ENCODE measurements around the gene PANK4. TPM values are rescaled to one million over a fixed set of nuclear protein-coding genes. Genes with fewer than 3 reads are reported as not detected.

PANK4 gene
- total and polyA plus RNA-seq, 2 of the 8 experiments (the other 6 are each of a cell fraction or from before 2014, with no cell fraction given), result 20.1 to 29.7 TPM

DNA sequence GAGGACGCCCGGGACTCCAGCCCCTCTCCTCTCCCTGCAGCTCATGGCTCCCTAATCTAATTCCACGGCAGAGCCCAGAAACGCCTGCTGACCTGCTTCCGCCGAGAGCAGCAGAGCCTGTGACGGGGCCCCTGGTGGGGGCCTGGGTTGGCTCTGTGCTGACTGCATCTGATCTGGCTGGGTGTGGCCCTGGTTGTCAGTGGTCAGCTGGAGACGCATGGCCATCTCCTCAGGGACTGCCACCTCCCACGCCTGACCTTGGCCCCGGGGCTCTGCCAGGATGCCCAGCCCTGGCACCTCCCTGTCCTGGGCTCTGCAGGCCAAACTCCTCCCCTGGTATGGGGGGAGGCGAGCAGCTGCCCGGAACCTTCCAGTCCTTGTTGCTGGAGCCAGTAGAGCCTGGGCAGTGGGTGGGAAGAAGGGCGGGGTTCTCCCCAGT is 51.4 kb downstream of the PANK4 start:
- Histone ChIP-seq H2BK5ac (ENCODE audit: low read depth, low read length) (no peak overlapping the region), H4K20me1 (replicated peaks in 1 of 2; ENCODE audit: control insufficient read depth in 1 of 2, insufficient read depth in 2 of 2, low read length in 2 of 2) (no peaks in the 10 kb centered on the region), H3K4ac (replicated peaks; ENCODE audit: insufficient read length, low read depth, low read length) (no peak overlapping the region), H3K79me1 (ENCODE audit: low read depth, low read length) (no peaks in the 10 kb centered on the region), H3K4me2 (ENCODE audit: insufficient read depth in 1 of 2, low read depth in 2 of 2, low read length in 2 of 2) (no peak overlapping the region), H3K4me3 (ENCODE audit: extremely low read depth in 1 of 4, insufficient read depth in 2 of 4, low read depth in 3 of 4, low read length in 4 of 4) (no peak overlapping the region), H4K5ac (ENCODE audit: insufficient read length, low read depth, low read length) (no peak overlapping the region), H2AFZ (ENCODE audit: low read length) (no peak overlapping the region), H3K18ac (ENCODE audit: extremely low read depth, low read length) (no peak overlapping the region), H3K9ac (replicated peaks in 1 of 4; ENCODE audit: extremely low read depth in 1 of 4, low read depth in 3 of 4, low read length in 3 of 4) (no peak overlapping the region), H2AK5ac (ENCODE audit: low read depth, low read length) (no peak overlapping the region), H3K4me1 (replicated peaks in 1 of 4; ENCODE audit: control insufficient read depth in 3 of 4, insufficient read depth in 4 of 4, low read length in 3 of 4) (peaks cover 0 to 7% (median 0%) of the 10 kb centered on the region in 4 experiments; a peak in 2 of 7 replicates), H3K14ac (ENCODE audit: insufficient read length) (no peak overlapping the region), H2BK12ac (ENCODE audit: low read depth, low read length) (peak overlapping the region; percentile 50; the same call in 1 of the 2 replicates), H3K9me3 (ENCODE audit: insufficient read depth in 2 of 2, low read depth in 1 of 2, low read length in 1 of 2) (no peaks in the 10 kb centered on the region), H2BK20ac (ENCODE audit: low read length) (no peak overlapping the region), H3K27me3 (replicated peaks in 1 of 4; ENCODE audit: control insufficient read depth in 3 of 4, extremely low read depth in 1 of 4, insufficient read depth in 3 of 4, low read length in 3 of 4) (no peaks in the 10 kb centered on the region; a peak in 1 of 7 replicates), H3K56ac (replicated peaks; ENCODE audit: insufficient read length, low read depth, low read length) (no peak overlapping the region), H3K79me2 (ENCODE audit: control insufficient read depth in 1 of 2, insufficient read depth in 2 of 2, low read length in 2 of 2) (no peaks in the 10 kb centered on the region), H2BK120ac (replicated peaks; ENCODE audit: low read depth, low read length) (no peak overlapping the region), H3K23ac (ENCODE audit: insufficient read length) (no peak overlapping the region), H2BK15ac (ENCODE audit: low read length) (no peak overlapping the region), H3K27ac (ENCODE audit: low read depth, low read length) (no peak overlapping the region), H3K36me3 (ENCODE audit: control insufficient read depth in 2 of 4, insufficient read depth in 4 of 4, low read length in 3 of 4) (no peaks in the 10 kb centered on the region), H4K91ac (replicated peaks; ENCODE audit: insufficient read length, low read length) (no peak overlapping the region), H4K8ac (ENCODE audit: extremely low read depth, insufficient read depth, low read length) (peak overlapping the region; percentile 25; the same call in 1 of the 2 replicates), H3K23me2 (ENCODE audit: low read depth, low read length) (no peaks in the 10 kb centered on the region)
- WGBS, 2 experiments (ENCODE audit: extremely low coverage in 1 of 2, insufficient coverage in 1 of 2, insufficient read length in 1 of 2, insufficient replicate concordance in 2 of 2, low coverage in 1 of 2, low lambda C conversion rate in 2 of 2, missing lambda C conversion rate in 1 of 2), result 90% methylated on average over 11 of the region's 13 CpGs; no CpG with 5 or more reads in 1 of the 2 experiments
- FAIRE-seq (no peak), DNase-seq (ENCODE audit: low read depth in 1 of 2, low spot score in 2 of 2) (no peak)
- CTCF ChIA-PET (ENCODE audit: partially characterized antibody), result interaction anchor here (1.1 to 2.0 kb wide), 3 partner anchors 19 to 86 kb away, joined by 3 to 5 read pairs (median 5); no protein-coding TSS in a partner anchor
- POLR2A ChIA-PET (ENCODE audit: partially characterized antibody), result no interaction called here
- no peak for TF ChIP-seq JUN (IDR thresholded peaks at IDR 0.05; ENCODE audit: low read depth, low read length)
- no peak for TF ChIP-seq RBBP5 (IDR thresholded peaks at IDR 0.05; ENCODE audit: borderline replicate concordance, low read depth, low read length)
- no peak for TF ChIP-seq CHD1 (IDR thresholded peaks at IDR 0.05; ENCODE audit: low read depth, low read length)
- no peak for TF ChIP-seq BRCA1 (IDR thresholded peaks at IDR 0.05; ENCODE audit: low read depth, low read length)
- no peak for TF ChIP-seq MAFK (IDR thresholded peaks at IDR 0.05; ENCODE audit: low read depth, low read length)
- no peak for TF ChIP-seq SIX5 (IDR thresholded peaks at IDR 0.05; ENCODE audit: low read depth, low read length)
- TF ChIP-seq ASH2L (IDR thresholded peaks at IDR 0.05; ENCODE audit: low read length), result no peak

All from H1 (cell line).